Progenitor cell of endocrine pancreas (in vitro differentiated cells): Measurements from ENCODE around the gene CTDNEP1. TPM values are rescaled to one million over a fixed set of nuclear protein-coding genes. Genes with fewer than 3 reads are reported as not detected.

ENCODE experiments used
- DNase-seq: peaks from one replicate; pipeline ENCODE4 v3.0.0; 2021; ENCODE audit warnings: low spot score; ENCODE audit not compliant: unreplicated experiment
- H3K27ac Mint-ChIP-seq: 2 replicates; pipeline ENCODE4 v1.8.0; 2021; ENCODE audit warnings: mild to moderate bottlenecking, moderate library complexity, mixed read lengths
- H3K27me3 Mint-ChIP-seq: 2 replicates; pipeline ENCODE4 v1.8.0; 2021; ENCODE audit warnings: mixed read lengths
- H3K36me3 Mint-ChIP-seq: 2 replicates; pipeline ENCODE4 v1.8.0; 2022; ENCODE audit warnings: mixed read lengths; ENCODE audit not compliant: insufficient read depth
- H3K4me1 Mint-ChIP-seq: 2 replicates; pipeline ENCODE4 v1.8.0; 2021; ENCODE audit warnings: low read depth, mixed read lengths
- H3K4me3 Mint-ChIP-seq: 2 replicates; pipeline ENCODE4 v1.8.0; 2021; ENCODE audit warnings: low read depth, mild to moderate bottlenecking, moderate library complexity, mixed read lengths
- H3K9me3 Mint-ChIP-seq: 2 replicates; pipeline ENCODE4 v1.8.0; 2021; ENCODE audit warnings: low read depth, mixed read lengths
- CTCF ChIP-seq: fragments of 200-600 bp; sonication (generic); IDR thresholded peaks from one replicate; pipeline ENCODE4 v1.5.0; 2021; ENCODE audit warnings: antibody characterized with exemption, mild to moderate bottlenecking; ENCODE audit not compliant: unreplicated experiment
- total RNA-seq: library from RNA; stranded (reverse); gene quantifications from 2 replicates; pipeline ENCODE4 v1.2.1, GENCODE V29; 2021

The CTDNEP1 gene
- total RNA-seq, 1 donor from 2014 or later: 137 TPM

GRCh38 chr17:7219812-7220592, 31.5 kb downstream of the CTDNEP1 start, which contains the start of the genes ACADVL and DLG4:
Gene ACADVL, plus strand, starts transcription at chr17:7219938. Its CDS starts 47 bp downstream, at chr17:7219985.
Gene DLG4, minus strand, starts transcription at chr17:7219836.
- Mint-ChIP-seq H3K36me3 (peaks cover 6% of the 10 kb centered on the region), H3K27ac (peak within 1 kb of the TSS; percentile 97), H3K4me1 (peaks cover 34% of the 10 kb centered on the region), H3K4me3 (peak within 1 kb of the TSS; percentile 91), H3K9me3 (no peaks in the 10 kb centered on the region), H3K27me3 (no peaks in the 10 kb centered on the region)
- peak; percentile 59 for DNase-seq
- TF ChIP-seq CTCF: no peak

- H3K27ac Mint-ChIP-seq: peak overlapping the region; percentile 97
- no peaks in the 10 kb centered on the region for H3K9me3 Mint-ChIP-seq
- H3K36me3 Mint-ChIP-seq: peaks cover 6% of the 10 kb centered on the region
- peaks cover 34% of the 10 kb centered on the region for H3K4me1 Mint-ChIP-seq
- DNase-seq: no peak
- peak overlapping the region; percentile 91 for H3K4me3 Mint-ChIP-seq
- H3K27me3 Mint-ChIP-seq: no peaks in the 10 kb centered on the region
- TF ChIP-seq CTCF: no peak
Observed at GRCh38 chr17:7219229-7219811, 32.2 kb downstream of the CTDNEP1 start.

- Mint-ChIP-seq H3K9me3 (no peaks in the 10 kb centered on the region), H3K27ac (no peak overlapping the region), H3K4me1 (peaks cover 34% of the 10 kb centered on the region), H3K36me3 (peaks cover 4% of the 10 kb centered on the region), H3K4me3 (peak overlapping the region; percentile 91), H3K27me3 (no peaks in the 10 kb centered on the region)
- TF ChIP-seq CTCF: no peak
- no peak for DNase-seq
Observed at GRCh38 chr17:7218758-7219157, 32.8 kb downstream of the CTDNEP1 start.

GRCh38 chr17:7218166-7218565, 33.4 kb downstream of the CTDNEP1 start:
- no peaks in the 10 kb centered on the region for H3K27me3 Mint-ChIP-seq
- H3K27ac Mint-ChIP-seq: peak overlapping the region; percentile 69
- no peak for TF ChIP-seq CTCF
- peak overlapping the region; percentile 69 for H3K4me3 Mint-ChIP-seq
- no peak for DNase-seq
- no peaks in the 10 kb centered on the region for H3K9me3 Mint-ChIP-seq
- peaks cover 40% of the 10 kb centered on the region for H3K4me1 Mint-ChIP-seq
- no peaks in the 10 kb centered on the region for H3K36me3 Mint-ChIP-seq

GRCh38 chr17:7217113-7217987, 34.2 kb downstream of the CTDNEP1 start:
- TF ChIP-seq CTCF: no peak
- no peaks in the 10 kb centered on the region for H3K27me3 Mint-ChIP-seq
- H3K9me3 Mint-ChIP-seq: no peaks in the 10 kb centered on the region
- H3K4me3 Mint-ChIP-seq: peak overlapping the region; percentile 69
- H3K36me3 Mint-ChIP-seq: no peaks in the 10 kb centered on the region
- no peak for DNase-seq
- peaks cover 41% of the 10 kb centered on the region for H3K4me1 Mint-ChIP-seq
- H3K27ac Mint-ChIP-seq: peak overlapping the region; percentile 81
